NB4 (cell line): ENCODE results near the gene NOP14.

Source experiments
- DNase-seq: peaks from one replicate; pipeline ENCODE4 v3.0.0; 2010; ENCODE audit warnings: low read depth
- H3K4me3 ChIP-seq: one replicate; pipeline ENCODE4 v1.5.1; 2011; ENCODE audit warnings: mild to moderate bottlenecking, low read depth, low read length, moderate library complexity
- MYC ChIP-seq: IDR thresholded peaks from 2 replicates; pipeline ENCODE4 v1.6.1; 2011; ENCODE audit warnings: low read depth, low read length
- POLR2A ChIP-seq: IDR thresholded peaks from 2 replicates; pipeline ENCODE4 v1.6.1; 2011; ENCODE audit warnings: mild to moderate bottlenecking; ENCODE audit not compliant: insufficient read length; ENCODE audit errors: extremely low read depth
- TF ChIP-seq, protein P1 (sequence below): IDR thresholded peaks from one replicate; pipeline ENCODE4 v1.5.1; 2012; ENCODE audit warnings: low read depth, low read length
- TF ChIP-seq, protein P2 (sequence below): IDR thresholded peaks from 2 replicates; pipeline ENCODE4 v1.6.1; 2011; ENCODE audit warnings: low read depth, low read length

NOP14 gene

DNA sequence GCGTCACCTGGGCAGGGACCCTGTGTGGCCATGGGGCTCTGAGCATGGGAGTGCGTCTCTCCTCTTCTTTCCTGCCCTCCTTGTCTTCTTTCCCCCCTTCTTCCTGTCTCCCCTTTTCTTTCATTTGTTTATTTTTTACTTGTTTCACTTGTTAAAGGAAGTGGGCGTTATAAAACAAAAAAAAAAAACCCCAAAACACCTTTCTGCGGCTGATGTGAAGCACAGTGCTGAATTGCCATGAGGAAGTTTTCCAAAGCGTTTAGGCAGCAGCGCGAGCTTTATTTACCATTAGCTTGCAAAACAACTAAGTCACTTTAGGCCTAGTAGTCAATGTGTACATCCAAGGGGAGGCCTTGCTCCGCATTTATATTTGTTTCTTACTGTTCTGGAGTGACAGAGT is 57.0 kb downstream of the NOP14 start:
- no peak for TF ChIP-seq MYC
- TF ChIP-seq, protein P1, sequence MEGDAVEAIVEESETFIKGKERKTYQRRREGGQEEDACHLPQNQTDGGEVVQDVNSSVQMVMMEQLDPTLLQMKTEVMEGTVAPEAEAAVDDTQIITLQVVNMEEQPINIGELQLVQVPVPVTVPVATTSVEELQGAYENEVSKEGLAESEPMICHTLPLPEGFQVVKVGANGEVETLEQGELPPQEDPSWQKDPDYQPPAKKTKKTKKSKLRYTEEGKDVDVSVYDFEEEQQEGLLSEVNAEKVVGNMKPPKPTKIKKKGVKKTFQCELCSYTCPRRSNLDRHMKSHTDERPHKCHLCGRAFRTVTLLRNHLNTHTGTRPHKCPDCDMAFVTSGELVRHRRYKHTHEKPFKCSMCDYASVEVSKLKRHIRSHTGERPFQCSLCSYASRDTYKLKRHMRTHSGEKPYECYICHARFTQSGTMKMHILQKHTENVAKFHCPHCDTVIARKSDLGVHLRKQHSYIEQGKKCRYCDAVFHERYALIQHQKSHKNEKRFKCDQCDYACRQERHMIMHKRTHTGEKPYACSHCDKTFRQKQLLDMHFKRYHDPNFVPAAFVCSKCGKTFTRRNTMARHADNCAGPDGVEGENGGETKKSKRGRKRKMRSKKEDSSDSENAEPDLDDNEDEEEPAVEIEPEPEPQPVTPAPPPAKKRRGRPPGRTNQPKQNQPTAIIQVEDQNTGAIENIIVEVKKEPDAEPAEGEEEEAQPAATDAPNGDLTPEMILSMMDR, result no peak
- TF ChIP-seq, protein P2, sequence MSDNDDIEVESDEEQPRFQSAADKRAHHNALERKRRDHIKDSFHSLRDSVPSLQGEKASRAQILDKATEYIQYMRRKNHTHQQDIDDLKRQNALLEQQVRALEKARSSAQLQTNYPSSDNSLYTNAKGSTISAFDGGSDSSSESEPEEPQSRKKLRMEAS, result no peak
- TF ChIP-seq POLR2A, result no peak
- no peak for DNase-seq
- H3K4me3 ChIP-seq, result no peak overlapping the region

- H3K4me3 ChIP-seq, result no peak overlapping the region
- no peak for DNase-seq
- TF ChIP-seq POLR2A (no peak), MYC (no peak)
- TF ChIP-seq, protein P2, result no peak
- TF ChIP-seq, protein P1, result no peak
Measured at GRCh38 chr4:2905544-2905943, 57.7 kb downstream of the NOP14 start.

DNA sequence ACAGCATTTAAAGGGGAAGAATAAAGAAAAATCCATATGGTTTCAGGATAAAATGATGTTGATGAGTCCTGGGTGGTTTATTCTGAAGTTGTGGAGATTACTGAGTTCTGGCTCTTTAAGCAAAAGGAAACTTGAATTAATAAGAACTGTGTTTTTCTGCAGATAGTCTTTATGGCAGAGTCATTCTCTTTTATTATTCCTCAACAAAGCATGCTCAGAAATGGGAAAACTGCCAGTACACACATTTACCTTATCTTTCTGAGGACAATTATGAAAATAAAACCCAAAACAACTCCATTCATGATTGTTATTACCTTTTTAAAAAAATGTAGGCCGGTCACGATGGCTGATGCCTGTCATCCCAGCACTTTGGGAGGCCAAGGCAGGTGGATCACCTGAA is 61.1 kb downstream of the NOP14 start:
- TF ChIP-seq POLR2A (no peak), MYC (no peak)
- TF ChIP-seq, protein P1, result no peak
- TF ChIP-seq, protein P2, result no peak
- no peak for DNase-seq
- H3K4me3 ChIP-seq, result no peak overlapping the region

DNA sequence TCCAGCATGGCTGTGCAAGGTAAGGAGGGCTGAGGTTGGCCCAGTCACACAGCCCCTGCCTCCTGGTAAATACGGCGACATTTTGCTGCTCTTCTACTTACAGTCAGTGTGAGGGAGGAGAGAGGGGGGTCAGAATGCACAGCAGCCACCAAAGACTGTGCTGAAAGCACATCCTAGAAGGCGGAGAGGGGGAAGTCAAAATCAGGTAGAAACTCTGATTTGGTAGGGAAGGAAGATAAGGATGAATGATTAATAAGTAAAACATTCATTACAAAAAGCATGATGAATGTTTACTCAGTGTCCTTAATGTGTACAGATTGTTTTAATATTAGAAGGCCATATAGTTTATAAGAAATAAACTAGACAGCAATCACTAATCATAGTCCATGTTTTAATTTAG is 62.0 kb downstream of the NOP14 start:
- TF ChIP-seq, protein P1, result no peak
- TF ChIP-seq, protein P2, result no peak
- TF ChIP-seq MYC, result no peak
- TF ChIP-seq POLR2A, result no peak
- DNase-seq, result no peak

DNA sequence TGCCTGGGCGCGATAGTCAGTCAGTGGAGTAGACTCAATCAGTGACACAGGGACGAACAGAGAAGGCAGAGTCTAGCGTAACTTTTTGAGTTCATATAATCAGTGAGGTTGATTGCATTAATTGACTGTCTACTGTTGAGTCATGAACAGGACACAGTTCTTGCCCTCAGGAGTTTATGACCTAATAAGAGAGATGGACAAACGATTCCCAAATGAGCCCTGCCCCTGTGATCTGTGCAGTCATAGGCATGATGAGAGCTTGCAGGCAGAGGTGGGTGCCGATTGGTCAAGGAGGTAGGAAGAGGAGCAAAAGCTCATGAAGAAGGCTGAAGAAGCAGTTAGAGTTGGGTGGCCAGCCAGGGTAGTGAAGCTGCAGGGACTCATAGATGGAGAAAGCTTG is 62.5 kb downstream of the NOP14 start:
- TF ChIP-seq POLR2A (no peak), MYC (no peak)
- TF ChIP-seq, protein P1, result no peak
- TF ChIP-seq, protein P2, result no peak

More for the DNA sequence above, 62.0 kb downstream of the NOP14 start:
- no peak overlapping the region for H3K4me3 ChIP-seq

GRCh38 chr4:2898001-2898400 is 65.2 kb downstream of the NOP14 start:
- no peak for DNase-seq
- TF ChIP-seq MYC, result no peak
- TF ChIP-seq, protein P2, result no peak
- TF ChIP-seq, protein P1, result no peak
- no peak for TF ChIP-seq POLR2A

More for the DNA sequence above, 62.5 kb downstream of the NOP14 start:
- DNase-seq, result no peak
- no peak overlapping the region for H3K4me3 ChIP-seq

More at GRCh38 chr4:2898001-2898400, 65.2 kb downstream of the NOP14 start:
- no peak overlapping the region for H3K4me3 ChIP-seq
